Measurements from ENCODE around the gene SCT.

DNA sequence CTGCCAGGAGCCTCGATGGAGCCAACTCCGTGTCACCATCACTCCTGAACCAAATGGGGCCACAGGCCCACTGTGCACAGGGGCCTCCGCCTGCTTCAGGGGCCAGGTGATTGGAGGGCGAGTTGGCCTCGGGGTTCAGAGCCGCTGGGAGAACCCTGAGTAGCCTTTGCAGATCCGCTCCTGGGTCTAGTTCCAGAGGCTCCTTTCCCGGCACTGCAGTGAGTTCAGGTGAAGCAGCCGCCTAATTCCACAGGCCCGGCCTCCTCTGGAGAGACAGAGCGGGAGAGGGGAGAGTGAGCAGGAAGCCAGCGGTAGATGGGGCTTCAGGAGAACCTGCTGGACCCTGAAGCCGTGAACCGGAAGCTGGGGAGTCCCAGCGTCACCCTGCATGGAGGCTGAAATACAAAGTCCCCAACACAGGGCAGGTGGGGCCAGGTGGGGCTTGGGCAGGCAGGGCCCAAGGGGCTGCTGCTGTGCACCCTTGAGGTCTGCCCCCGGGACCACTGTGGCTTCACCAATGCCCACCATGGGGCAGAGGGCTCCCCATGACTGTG, 32.6 kb upstream of the SCT start:
- TF ChIP-seq, protein P1, sequence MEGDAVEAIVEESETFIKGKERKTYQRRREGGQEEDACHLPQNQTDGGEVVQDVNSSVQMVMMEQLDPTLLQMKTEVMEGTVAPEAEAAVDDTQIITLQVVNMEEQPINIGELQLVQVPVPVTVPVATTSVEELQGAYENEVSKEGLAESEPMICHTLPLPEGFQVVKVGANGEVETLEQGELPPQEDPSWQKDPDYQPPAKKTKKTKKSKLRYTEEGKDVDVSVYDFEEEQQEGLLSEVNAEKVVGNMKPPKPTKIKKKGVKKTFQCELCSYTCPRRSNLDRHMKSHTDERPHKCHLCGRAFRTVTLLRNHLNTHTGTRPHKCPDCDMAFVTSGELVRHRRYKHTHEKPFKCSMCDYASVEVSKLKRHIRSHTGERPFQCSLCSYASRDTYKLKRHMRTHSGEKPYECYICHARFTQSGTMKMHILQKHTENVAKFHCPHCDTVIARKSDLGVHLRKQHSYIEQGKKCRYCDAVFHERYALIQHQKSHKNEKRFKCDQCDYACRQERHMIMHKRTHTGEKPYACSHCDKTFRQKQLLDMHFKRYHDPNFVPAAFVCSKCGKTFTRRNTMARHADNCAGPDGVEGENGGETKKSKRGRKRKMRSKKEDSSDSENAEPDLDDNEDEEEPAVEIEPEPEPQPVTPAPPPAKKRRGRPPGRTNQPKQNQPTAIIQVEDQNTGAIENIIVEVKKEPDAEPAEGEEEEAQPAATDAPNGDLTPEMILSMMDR (IDR thresholded peaks at IDR 0.05), result no peak
- TF ChIP-seq POLR2A (IDR thresholded peaks at IDR 0.05), result no peak

Data from stomach (tissue), 4 donors.